PC-9 (cell line): ENCODE data around the gene TEKTIP1. TPM values are rescaled to one million over a fixed set of nuclear protein-coding genes. Genes with fewer than 3 reads are reported as not detected.

Experiments used
- BruUV-seq: library from RNA; stranded (reverse); fragments of 400-500 nt; replicated peaks from 2 replicates; lab custom pipeline; 2021; lab: Mats Ljungman, UMichigan
- CTCF ChIA-PET: fragments of 300-600 bp; sonication (Branson Sonifier 250); formaldehyde crosslinking; loops from one replicate; lab custom pipeline; 2022; ENCODE audit warnings: antibody characterized with exemption; lab: Charles Lee
- POLR2A ChIA-PET: fragments of 300-600 bp; sonication (Branson Sonifier 250); formaldehyde crosslinking; loops from one replicate; lab custom pipeline; 2022; ENCODE audit warnings: antibody characterized with exemption; ENCODE audit not compliant: unreplicated experiment; lab: Charles Lee
- DNase-seq, 2 experiments: peaks; one replicate each; pipeline versions ENCODE4 v3.0.0 to v3.0.0-alpha.2; 2015 to 2022; ENCODE audit warnings: mixed read lengths in 1 of 2
- H2AFZ ChIP-seq: fragments of 200-600 bp; sonication (generic); 2 replicates; pipeline ENCODE4 v1.8.1; 2017; ENCODE audit warnings: antibody characterized with exemption
- H3F3A ChIP-seq: fragments of 200-600 bp; sonication (generic); 2 replicates; pipeline ENCODE4 v1.8.1; 2017; ENCODE audit warnings: antibody characterized with exemption, mild to moderate bottlenecking, low read depth; ENCODE audit not compliant: insufficient read depth
- H3K27ac ChIP-seq: fragments of 200-600 bp; sonication (generic); 2 replicates; pipeline ENCODE4 v1.6.1; 2016; ENCODE audit warnings: mixed run types
- H3K27me3 ChIP-seq: fragments of 200-600 bp; sonication (generic); 2 replicates; pipeline ENCODE4 v1.6.1; 2016; ENCODE audit warnings: low read depth, mixed run types; ENCODE audit not compliant: insufficient read depth
- H3K36me3 ChIP-seq: fragments of 200-600 bp; sonication (generic); 2 replicates; pipeline ENCODE4 v1.6.1; 2016; ENCODE audit warnings: low read depth, mixed run types
- H3K4me1 ChIP-seq: fragments of 200-600 bp; sonication (generic); replicated peaks from 2 replicates; pipeline ENCODE4 v1.6.1; 2016; ENCODE audit warnings: mixed run types; ENCODE audit not compliant: insufficient read depth
- H3K4me2 ChIP-seq: fragments of 200-600 bp; sonication (generic); 2 replicates; pipeline ENCODE4 v1.6.1; 2017; ENCODE audit warnings: mixed run types
- H3K4me3 ChIP-seq: fragments of 200-600 bp; sonication (generic); 2 replicates; pipeline ENCODE4 v1.6.1; 2016; ENCODE audit warnings: mixed run types
- H3K79me2 ChIP-seq: fragments of 200-600 bp; sonication (generic); 2 replicates; pipeline ENCODE4 v1.6.1; 2017; ENCODE audit warnings: low read depth, mixed run types
- H3K9me2 ChIP-seq: fragments of 200-600 bp; sonication (generic); 2 replicates; pipeline ENCODE4 v1.8.1; 2017; ENCODE audit warnings: mild to moderate bottlenecking; ENCODE audit not compliant: insufficient read depth
- H3K9me3 ChIP-seq: fragments of 200-600 bp; sonication (generic); 2 replicates; pipeline ENCODE4 v1.8.1; 2016; ENCODE audit warnings: low read depth; ENCODE audit not compliant: insufficient read depth
- H4K20me1 ChIP-seq: fragments of 200-600 bp; sonication (generic); 2 replicates; pipeline ENCODE4 v1.8.1; 2017; ENCODE audit not compliant: insufficient read depth
- CTCF ChIP-seq: fragments of 200-600 bp; sonication (generic); conservative IDR thresholded peaks from 2 replicates; pipeline ENCODE4 v1.6.1; 2017; ENCODE audit warnings: mixed run types, antibody characterized with exemption, mild to moderate bottlenecking, moderate library complexity
- EZH2 ChIP-seq: fragments of 200-600 bp; sonication (generic); IDR thresholded peaks from 2 replicates; pipeline ENCODE4 v1.8.0; 2017; ENCODE audit warnings: antibody characterized with exemption, low read depth
- intact Hi-C: fragments of 100-400 bp; cut with micrococcal nuclease; formaldehyde crosslinking; loops from one replicate; pipeline ENCODE4 v1.10.0; 2022; ENCODE audit not compliant: unreplicated experiment
- total RNA-seq: library from RNA; stranded (reverse); gene quantifications from 2 replicates; pipeline ENCODE4 v1.2.3, GENCODE V29; 2021

The TEKTIP1 gene
- total RNA-seq, 1 experiment from 2014 or later, result 4.9 TPM

- no peaks in the 10 kb centered on the region for H4K20me1 ChIP-seq
- POLR2A ChIA-PET, result no interaction called here
Observed at GRCh38 chr19:3591876-3592613, 53.1 kb downstream of the TEKTIP1 start.

GRCh38 chr19:3593156-3593555 is 54.2 kb downstream of the TEKTIP1 start:
- no peak overlapping the region for H2AFZ ChIP-seq
- no peaks in the 10 kb centered on the region for H3K4me1 ChIP-seq
- H3K27ac ChIP-seq, result no peak overlapping the region
- peaks cover 3% of the 10 kb centered on the region; the same call in 1 of the 2 replicates for H3F3A ChIP-seq
- H3K9me2 ChIP-seq, result no peaks in the 10 kb centered on the region
- no peaks in the 10 kb centered on the region for H3K36me3 ChIP-seq
- TF ChIP-seq EZH2 (no peak), CTCF (no peak)
- no peaks in the 10 kb centered on the region for H3K9me3 ChIP-seq
- H3K4me2 ChIP-seq, result no peak overlapping the region
- peaks cover 13% of the 10 kb centered on the region; the same call in 1 of the 2 replicates for H3K27me3 ChIP-seq
- H4K20me1 ChIP-seq, result no peaks in the 10 kb centered on the region
- ChIA-PET CTCF (no interaction called here), POLR2A (no interaction called here)
- H3K4me3 ChIP-seq, result no peak overlapping the region
- BruUV-seq, result no TSS peak
- H3K79me2 ChIP-seq, result no peaks in the 10 kb centered on the region
- no peak for DNase-seq
- intact Hi-C loops, result no loop called here

More at GRCh38 chr19:3591876-3592613, 53.1 kb downstream of the TEKTIP1 start:
- Histone ChIP-seq H3F3A (peaks cover 3% of the 10 kb centered on the region; the same call in 1 of the 2 replicates), H3K79me2 (no peaks in the 10 kb centered on the region), H3K4me3 (no peak overlapping the region), H3K9me3 (no peaks in the 10 kb centered on the region), H3K4me2 (no peak overlapping the region), H2AFZ (no peak overlapping the region), H3K27me3 (peaks cover 13% of the 10 kb centered on the region; the same call in 1 of the 2 replicates), H3K36me3 (no peaks in the 10 kb centered on the region), H3K27ac (no peak overlapping the region), H3K9me2 (no peaks in the 10 kb centered on the region), H3K4me1 (no peaks in the 10 kb centered on the region)
- BruUV-seq, result no TSS peak
- CTCF ChIA-PET, result no interaction called here
- TF ChIP-seq CTCF (no peak), EZH2 (no peak)
- intact Hi-C loops, result no loop called here
- no peak for DNase-seq

Other genes with a start within 250 kb of the TEKTIP1 start
- 71.1 and 75.6 TPM in 2 replicates for gene NFIC, start 172.6 kb upstream of the TEKTIP1 start, total RNA-seq
- not detected in 2 replicates for gene SMIM24, start 58.6 kb upstream of the TEKTIP1 start, total RNA-seq
- not detected in 2 replicates for gene SMIM44, start 55.7 kb upstream of the TEKTIP1 start, total RNA-seq
- gene DOHH, start 38.5 kb upstream of the TEKTIP1 start, total RNA-seq, result 7.7 and 11.7 TPM in 2 replicates
- 57.0 and 60.4 TPM in 2 replicates for gene FZR1, start 32.9 kb upstream of the TEKTIP1 start, total RNA-seq
- gene MFSD12, start 18.4 kb downstream of the TEKTIP1 start, total RNA-seq, result 62.0 and 70.0 TPM in 2 replicates
- 115 and 136 TPM in 2 replicates for gene HMG20B, start 33.8 kb downstream of the TEKTIP1 start, total RNA-seq
- gene GIPC3, start 46.3 kb downstream of the TEKTIP1 start, total RNA-seq, result 0.13 TPM in 1 of 2 replicates, not detected in the other
- gene TBXA2R, start 67.7 kb downstream of the TEKTIP1 start, total RNA-seq, result 0.38 TPM in 1 of 2 replicates, not detected in the other
- gene CACTIN, start 87.6 kb downstream of the TEKTIP1 start, total RNA-seq, result 17.2 and 18.6 TPM in 2 replicates
- 19.1 and 20.0 TPM in 2 replicates for gene PIP5K1C, start 161.3 kb downstream of the TEKTIP1 start, total RNA-seq
- gene TJP3, start 169.2 kb downstream of the TEKTIP1 start, total RNA-seq, result 56.8 and 71.5 TPM in 2 replicates
- 16.0 and 22.1 TPM in 2 replicates for gene APBA3, start 222.5 kb downstream of the TEKTIP1 start, total RNA-seq
- 31.6 and 42.0 TPM in 2 replicates for gene MRPL54, start 223.5 kb downstream of the TEKTIP1 start, total RNA-seq
- not detected in 2 replicates for gene RAX2, start 233.1 kb downstream of the TEKTIP1 start, total RNA-seq
- gene MATK, start 247.2 kb downstream of the TEKTIP1 start, total RNA-seq, result not detected in 2 replicates